Mucosa of rectum (tissue), 2 donors: Measurements from ENCODE around the gene TTC12.
"Not testable (repeated sequence)": the region's sequence is repeated elsewhere in the genome, so short reads cannot be mapped to it uniquely, and the experiment has no call there.

Experiments used
- H3K27ac ChIP-seq, 2 donors: one replicate each; pipeline ENCODE4 v1.7.0; 2013; ENCODE audit warnings: inconsistent platforms in 2 of 2, low read depth in 2 of 2, low read length in 2 of 2
- H3K27me3 ChIP-seq, 2 donors: one replicate each; pipeline ENCODE4 v1.7.0; 2013; ENCODE audit warnings: low read length in 2 of 2; ENCODE audit not compliant: control insufficient read depth in 2 of 2, insufficient read depth in 2 of 2
- H3K36me3 ChIP-seq, 2 donors: one replicate each; pipeline ENCODE4 v1.7.0; 2013; ENCODE audit warnings: low read length in 2 of 2; ENCODE audit not compliant: control insufficient read depth in 2 of 2, insufficient read depth in 2 of 2
- H3K4me1 ChIP-seq, 2 donors: one replicate each; pipeline ENCODE4 v1.7.0; 2013; ENCODE audit warnings: low read length in 2 of 2, mild to moderate bottlenecking in 1 of 2; ENCODE audit not compliant: control insufficient read depth in 2 of 2, insufficient read depth in 2 of 2
- H3K4me3 ChIP-seq, 2 donors: one replicate each; pipeline ENCODE4 v1.7.0; 2013; ENCODE audit warnings: low read length in 2 of 2
- H3K9ac ChIP-seq, 2 donors: one replicate each; pipeline ENCODE4 v1.7.0; 2013; ENCODE audit warnings: low read length in 2 of 2, low read depth in 1 of 2, mild to moderate bottlenecking in 1 of 2
- H3K9me3 ChIP-seq, 2 donors: one replicate each; pipeline ENCODE4 v1.7.0; 2013; ENCODE audit warnings: low read length in 2 of 2; ENCODE audit not compliant: control insufficient read depth in 2 of 2
- donor health status: healthy.
- donor health status: Normal muscosa, but diverticular disease.

Gene TTC12

DNA sequence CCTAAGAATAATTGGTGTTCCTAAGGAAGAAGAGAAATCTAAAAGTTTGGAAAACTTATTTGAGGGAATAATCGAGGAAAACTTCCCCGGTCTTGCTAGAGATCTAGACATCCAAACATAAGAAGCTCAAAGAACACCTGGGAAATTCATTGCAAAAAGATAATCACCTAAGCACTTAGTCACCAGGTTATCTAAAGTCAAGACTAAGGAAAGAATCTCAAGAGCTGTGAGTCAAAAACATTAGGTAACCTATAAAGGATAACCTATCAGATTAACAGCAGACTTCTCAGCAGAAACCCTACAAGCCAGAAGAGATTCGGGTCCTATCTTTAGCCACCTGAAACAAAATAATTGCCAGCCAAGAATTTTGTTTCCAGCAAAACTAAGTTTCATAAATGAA, 15.9 kb upstream of the TTC12 start:
- not testable (repeated sequence) for H3K9ac ChIP-seq, H3K4me3 ChIP-seq, H3K9me3 ChIP-seq, H3K27me3 ChIP-seq, H3K36me3 ChIP-seq, H3K4me1 ChIP-seq, H3K27ac ChIP-seq

DNA sequence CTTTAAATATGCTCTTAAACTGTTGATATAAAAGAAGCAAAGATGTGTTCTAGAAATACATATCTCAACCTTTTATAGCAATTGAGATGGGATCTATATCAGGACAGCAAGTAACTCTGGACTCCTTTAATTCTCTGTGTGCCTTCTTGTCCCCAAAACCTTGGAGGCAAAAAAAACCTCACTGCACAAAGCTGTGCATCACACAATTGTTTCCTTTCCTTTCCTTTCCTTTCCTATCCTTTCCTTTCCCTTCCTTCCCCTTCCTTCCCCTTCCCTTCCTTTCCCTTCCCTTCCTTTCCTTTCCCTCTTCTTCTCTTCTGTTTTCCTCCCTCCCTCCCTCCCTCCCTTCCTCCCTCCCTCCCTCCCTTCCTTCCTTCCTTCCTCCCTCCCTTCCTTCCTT, 9.5 kb upstream of the TTC12 start:
- Histone ChIP-seq H3K4me3 (no peak overlapping the region), H3K36me3 (no peaks in the 10 kb centered on the region), H3K9me3 (no peaks in the 10 kb centered on the region), H3K9ac (no peak overlapping the region), H3K4me1 (no peaks in the 10 kb centered on the region), H3K27ac (no peak overlapping the region), H3K27me3 (no peaks in the 10 kb centered on the region)

DNA sequence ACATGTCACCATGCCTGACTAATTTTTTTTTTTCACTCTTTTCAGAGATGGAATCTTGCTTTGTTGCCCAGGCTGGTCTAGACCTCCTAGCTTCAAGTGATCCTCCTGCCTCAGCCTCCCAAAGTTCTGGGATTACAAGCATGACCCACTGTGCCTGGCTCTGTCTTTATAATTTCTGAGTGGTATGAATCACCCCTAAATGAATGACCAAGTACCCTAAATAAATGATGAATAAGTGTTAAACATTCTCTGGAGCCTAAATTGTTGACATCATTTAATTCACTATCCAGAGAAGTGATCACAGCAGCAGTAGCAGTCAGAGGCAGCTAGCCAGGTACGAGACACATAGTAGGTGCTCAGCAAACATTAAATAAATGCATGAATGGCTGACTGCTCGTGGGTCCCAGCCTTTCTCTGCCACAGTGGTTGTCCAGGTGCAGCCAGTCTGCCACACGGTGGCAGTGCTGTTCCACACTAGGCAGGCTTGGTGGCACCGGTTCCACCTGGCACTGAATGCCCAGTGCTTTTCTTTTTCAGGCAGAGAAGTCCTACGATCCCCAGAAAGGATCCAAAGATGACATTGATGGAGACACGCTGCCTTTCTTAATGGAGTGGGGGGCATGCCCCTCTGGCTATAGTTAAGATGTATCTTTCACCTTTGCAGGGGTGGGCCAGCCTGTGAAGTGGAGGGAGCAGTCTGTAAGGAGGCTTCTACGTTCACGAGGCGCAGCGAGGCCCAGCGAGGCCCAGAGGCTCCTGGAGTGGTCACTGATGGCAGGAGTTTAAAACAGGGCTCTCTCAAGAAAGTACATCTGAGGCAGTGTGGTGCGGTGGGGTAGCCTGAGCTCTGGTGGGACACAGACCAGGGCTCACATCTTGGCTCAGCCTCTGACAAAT, 8.7 kb upstream of the TTC12 start:
- Histone ChIP-seq H3K36me3 (no peaks in the 10 kb centered on the region), H3K4me1 (no peaks in the 10 kb centered on the region), H3K27ac (no peak overlapping the region), H3K27me3 (no peaks in the 10 kb centered on the region), H3K9me3 (no peaks in the 10 kb centered on the region), H3K4me3 (no peak overlapping the region), H3K9ac (no peak overlapping the region)

DNA sequence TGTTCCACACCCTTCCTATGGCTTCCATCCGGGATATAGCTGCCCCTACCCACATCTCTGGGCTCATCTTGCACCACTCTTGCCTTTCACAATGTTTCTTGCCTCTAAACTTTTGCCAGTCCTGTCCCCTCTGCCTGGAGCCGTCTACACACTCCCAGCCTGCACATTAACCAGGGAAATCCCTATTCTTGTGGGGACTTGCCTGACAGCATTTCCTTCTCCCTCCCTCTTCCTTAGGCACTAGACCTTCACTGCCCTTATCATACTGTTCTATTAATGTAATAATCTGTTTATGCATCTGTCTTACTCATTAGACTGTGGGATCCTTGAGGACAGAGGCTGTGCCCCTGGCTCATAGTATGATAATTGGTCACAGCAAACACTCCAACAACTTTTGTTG, 5.8 kb upstream of the TTC12 start:
- Histone ChIP-seq H3K4me1 (no peaks in the 10 kb centered on the region), H3K27me3 (no peaks in the 10 kb centered on the region)

DNA sequence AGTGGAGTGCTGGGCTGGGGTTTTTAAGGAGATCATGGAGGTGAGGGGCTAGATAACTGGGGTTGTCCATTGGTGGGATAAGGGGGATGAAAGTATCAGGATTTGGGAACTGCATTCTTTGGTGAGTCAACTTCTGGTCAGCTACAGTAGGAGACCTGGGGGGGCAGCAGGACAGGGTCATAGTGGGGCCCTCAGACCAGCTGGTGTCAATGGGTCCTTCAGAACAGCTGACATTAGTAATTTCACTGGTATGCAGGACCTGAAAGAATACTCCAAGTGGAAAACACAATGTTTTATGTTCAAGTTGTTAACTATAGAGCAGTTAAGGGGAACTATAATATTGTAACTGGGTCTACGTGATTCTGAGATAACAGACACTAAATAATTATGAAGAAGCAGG, 2.8 kb upstream of the TTC12 start:
- H3K36me3 ChIP-seq: no peaks in the 10 kb centered on the region
- H3K27me3 ChIP-seq: no peaks in the 10 kb centered on the region
- H3K9me3 ChIP-seq: no peaks in the 10 kb centered on the region
- H3K4me3 ChIP-seq: no peak overlapping the region
- H3K4me1 ChIP-seq: peaks cover 0 to 16% of the 10 kb centered on the region in 2 donors
- H3K9ac ChIP-seq: no peak overlapping the region
- H3K27ac ChIP-seq: no peak overlapping the region

More for the DNA sequence above, 5.8 kb upstream of the TTC12 start:
- no peaks in the 10 kb centered on the region for H3K9me3 ChIP-seq
- no peak overlapping the region for H3K9ac ChIP-seq
- no peak overlapping the region for H3K4me3 ChIP-seq
- H3K36me3 ChIP-seq: no peaks in the 10 kb centered on the region
- no peak overlapping the region for H3K27ac ChIP-seq

DNA sequence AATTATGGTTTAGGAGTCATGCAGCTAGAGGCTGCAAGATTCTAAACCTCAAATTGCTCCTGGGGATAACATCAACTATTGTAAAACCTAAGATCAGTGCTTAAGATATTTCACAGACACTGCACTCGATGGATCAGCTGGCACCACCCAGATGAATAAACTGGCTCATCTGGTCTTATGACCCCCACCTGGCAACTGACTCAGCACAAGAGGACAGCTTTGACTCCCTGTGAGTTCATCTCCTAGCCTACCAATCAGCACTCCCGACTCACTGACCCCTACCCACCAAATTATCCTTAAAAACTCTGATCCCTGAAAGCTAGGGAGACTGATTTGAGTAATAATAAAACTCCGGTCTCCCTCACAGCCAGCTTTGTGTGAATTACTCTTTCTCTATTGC, 782 bp upstream of the TTC12 start:
- peaks cover 0 to 16% of the 10 kb centered on the region in 2 donors for H3K4me1 ChIP-seq
- no peak overlapping the region for H3K27ac ChIP-seq
- no peak overlapping the region for H3K9ac ChIP-seq
- H3K36me3 ChIP-seq: peaks cover 2 to 6% of the 10 kb centered on the region in 2 donors
- H3K9me3 ChIP-seq: no peaks in the 10 kb centered on the region
- peak overlapping the region in 1 of 2 donors; percentile 75 for H3K4me3 ChIP-seq
- H3K27me3 ChIP-seq: no peaks in the 10 kb centered on the region

DNA sequence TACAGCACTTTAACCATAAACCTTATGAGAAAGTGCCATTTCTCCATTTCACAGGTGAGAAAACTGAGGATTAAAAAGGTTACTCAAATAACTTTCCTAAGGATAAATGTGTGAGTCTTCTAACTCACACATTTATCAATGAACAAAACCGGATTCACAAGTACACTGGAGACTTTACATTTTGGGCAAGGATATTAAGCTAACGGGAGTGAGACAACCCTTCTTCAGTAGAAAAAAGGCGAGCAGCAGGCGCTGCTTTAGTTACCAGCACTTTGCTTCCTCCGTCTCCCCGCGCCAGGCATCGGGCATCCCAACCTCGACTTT, 356 bp upstream of the TTC12 start:
- H3K4me1 ChIP-seq: peaks cover 0 to 16% of the 10 kb centered on the region in 2 donors
- peaks cover 2 to 6% of the 10 kb centered on the region in 2 donors for H3K36me3 ChIP-seq
- H3K9me3 ChIP-seq: no peaks in the 10 kb centered on the region
- H3K4me3 ChIP-seq: peak overlapping the region; percentile 75 to 95
- no peak overlapping the region for H3K27ac ChIP-seq
- no peaks in the 10 kb centered on the region for H3K27me3 ChIP-seq
- H3K9ac ChIP-seq: peak overlapping the region in 1 of 2 donors; percentile 71

DNA sequence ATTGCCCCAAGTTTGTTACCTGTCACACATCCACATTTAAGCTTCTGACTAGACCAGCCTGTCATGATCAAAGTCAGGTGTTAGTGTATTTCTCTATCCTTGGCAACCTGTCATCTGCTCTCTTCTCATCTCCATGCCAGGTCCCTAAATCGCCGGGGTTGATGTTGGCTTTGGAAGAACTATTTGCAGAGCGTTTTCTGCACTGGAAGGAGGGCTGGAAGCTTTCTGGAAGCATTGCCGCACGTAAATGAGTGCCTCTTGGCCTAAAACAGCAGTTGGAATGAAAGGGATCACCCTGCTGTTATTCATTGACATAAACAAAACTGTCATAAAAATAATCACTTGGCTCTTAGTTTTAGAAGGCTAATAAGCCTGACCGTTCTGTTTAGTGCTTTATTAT, 1.4 kb downstream of the TTC12 start:
- no peak overlapping the region for H3K27ac ChIP-seq
- H3K9ac ChIP-seq: peak overlapping the region in 1 of 2 donors; percentile 71
- no peaks in the 10 kb centered on the region for H3K9me3 ChIP-seq
- peaks cover 0 to 16% of the 10 kb centered on the region in 2 donors for H3K4me1 ChIP-seq
- H3K4me3 ChIP-seq: peak overlapping the region in 1 of 2 donors; percentile 95
- H3K36me3 ChIP-seq: peaks cover 2 to 6% of the 10 kb centered on the region in 2 donors
- H3K27me3 ChIP-seq: no peaks in the 10 kb centered on the region

DNA sequence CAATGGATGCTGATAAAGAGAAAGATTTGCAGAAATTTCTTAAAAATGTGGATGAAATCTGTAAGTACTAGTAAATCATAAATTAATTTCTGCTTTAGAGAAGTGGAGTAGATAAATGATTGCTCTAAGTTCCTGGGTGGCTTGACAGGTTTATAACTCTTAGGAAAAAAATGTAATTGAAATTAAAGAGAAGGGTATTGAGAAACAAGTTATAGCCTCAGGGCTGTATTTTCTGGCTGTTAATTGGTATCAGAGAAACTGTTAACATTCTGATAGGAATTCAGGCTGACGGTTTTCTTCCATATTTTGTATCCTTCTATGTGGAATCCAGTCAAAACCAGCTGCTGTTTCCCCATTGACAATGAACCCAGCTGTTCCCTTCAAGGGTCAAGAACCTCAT, 1.9 kb downstream of the TTC12 start:
- Histone ChIP-seq H3K9ac (no peak overlapping the region), H3K27me3 (no peaks in the 10 kb centered on the region), H3K4me3 (no peak overlapping the region), H3K9me3 (no peaks in the 10 kb centered on the region), H3K27ac (no peak overlapping the region), H3K36me3 (peaks cover 2 to 6% of the 10 kb centered on the region in 2 donors), H3K4me1 (peaks cover 0 to 16% of the 10 kb centered on the region in 2 donors)

DNA sequence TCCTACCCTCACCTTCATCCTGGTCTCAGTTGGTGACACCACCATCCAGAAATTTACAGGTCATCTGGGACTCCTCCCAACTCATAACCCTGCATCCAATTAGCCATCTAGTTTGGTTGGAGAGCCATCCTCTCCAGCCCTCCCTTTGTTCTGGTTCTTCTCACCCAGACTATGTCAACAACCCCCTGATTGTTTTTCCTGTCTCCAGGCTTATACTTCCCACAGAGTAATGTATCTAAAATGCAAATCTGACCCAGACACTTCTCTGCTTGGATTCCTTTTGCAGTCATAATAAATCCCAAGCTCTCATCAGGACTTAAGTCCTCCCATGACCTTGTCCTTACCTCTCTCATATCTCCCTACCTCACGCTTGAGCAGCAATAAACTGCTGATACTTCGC, 3.0 kb downstream of the TTC12 start:
- Histone ChIP-seq H3K9ac (no peak overlapping the region), H3K4me1 (peaks cover 0 to 16% of the 10 kb centered on the region in 2 donors), H3K4me3 (no peak overlapping the region), H3K9me3 (no peaks in the 10 kb centered on the region), H3K27ac (no peak overlapping the region), H3K36me3 (peaks cover 2 to 6% of the 10 kb centered on the region in 2 donors), H3K27me3 (no peaks in the 10 kb centered on the region)
